Psoas muscle (tissue), 8 donors: ENCODE measurements around the gene FOXD3. TPM values are rescaled to one million over a fixed set of nuclear protein-coding genes. Genes with fewer than 3 reads are reported as not detected.

Experiments
- ATAC-seq, 4 donors: fragments of 200-7000 bp; cut with Tn5 transposase; one replicate each; pipeline ENCODE4 v1.9.1; 2020; ENCODE audit warnings: moderate library complexity in 3 of 4, mild to moderate bottlenecking in 2 of 4
- DNase-seq, 2 donors: peaks; one replicate each; pipeline ENCODE4 v3.0.0-alpha.2; 2020
- H3K27ac ChIP-seq: fragments of 200-600 bp; one replicate; pipeline ENCODE4 v1.8.0; 2022
- H3K27me3 ChIP-seq, 3 donors: fragments of 200-600 bp in 1 of 3; one replicate each; pipeline versions ENCODE4 v1.6.1 to v1.8.0; 2013 to 2022; ENCODE audit warnings: low read length in 2 of 3, mild to moderate bottlenecking in 2 of 3, moderate library complexity in 1 of 3; ENCODE audit not compliant: insufficient read depth in 3 of 3
- H3K36me3 ChIP-seq, 2 donors: fragments of 200-600 bp in 1 of 2; one replicate each; pipeline versions ENCODE4 v1.6.1 to v1.8.0; 2013 to 2022; ENCODE audit warnings: low read depth in 1 of 2, mild to moderate bottlenecking in 1 of 2, moderate library complexity in 1 of 2; ENCODE audit not compliant: insufficient read depth in 1 of 2
- H3K4me1 ChIP-seq: fragments of 200-600 bp; one replicate; pipeline ENCODE4 v1.8.0; 2022
- H3K4me3 ChIP-seq: fragments of 200-600 bp; one replicate; pipeline ENCODE4 v1.8.0; 2022; ENCODE audit warnings: mild to moderate bottlenecking
- H3K9me3 ChIP-seq: fragments of 200-600 bp; one replicate; pipeline ENCODE4 v1.8.0; 2022
- CTCF ChIP-seq: fragments of 200-600 bp; IDR thresholded peaks from one replicate; pipeline ENCODE4 v1.8.0; 2022; ENCODE audit warnings: antibody characterized with exemption
- WGBS, 3 donors: extraction: QIAGEN DNeasy Blood & Tissue Kit; methylation state at CpG; one replicate each; pipeline versions ENCODE4 v1.1.6 to v1.1.7; 2013; 5-methylcytosine and 5-hydroxymethylcytosine counted together
- intact Hi-C, 2 donors: fragments of 100-400 bp; cut with DNase I; formaldehyde crosslinking; loops; one replicate each; pipeline versions ENCODE4 v1.11.0 to v1.14.2; 2022
- polyA plus RNA-seq, 3 donors: library from polyadenylated mRNA; stranded (reverse); fragments of 200-250 nt; gene quantifications; one replicate each; pipeline ENCODE4 v1.2.3, GENCODE V29; 2013
- total RNA-seq, 4 donors: library from RNA; stranded (reverse); fragmentation: NEBNext Ultra II Directional in 2 of 4; extraction: Animal tissue kit (Norgen Biotek cat#: 25700) in 2 of 4; gene quantifications; one replicate each; pipeline versions ENCODE4 v1.2.1 to v1.2.4, GENCODE V29; 2021 to 2023
- donor health status: healthy with polysubstance abuse.
- donor health status: DM: no; HTN: no; CAD: no; lungs with moderate emphysema.
- donor health status: Bipolar disorder and iron deficiency.
- donor health status: healthy.
- donor health status: DM: yes; HTN: yes; CAD: no.
- donor health status: DM: no; HTN: no; CAD: no.
- donor health status: DM: no; HTN: no; CAD: no.
- donor health status: DM: yes; HTN: yes; CAD: no.

FOXD3 gene
- total and polyA plus RNA-seq, 7 donors = 0.13 to 1.2 (median 0.56) TPM

GRCh38 chr1:63294803-63295594 is 27.4 kb upstream of the FOXD3 start:
- no peaks in the 10 kb centered on the region for H3K4me1 ChIP-seq
- ATAC-seq = no peak
- peaks cover 2% of the 10 kb centered on the region for H3K9me3 ChIP-seq
- H3K27me3 ChIP-seq = no peaks in the 10 kb centered on the region
- no peak overlapping the region for H3K27ac ChIP-seq
- no peaks in the 10 kb centered on the region for H3K36me3 ChIP-seq
- no peak for DNase-seq
- 36 to 39% (median 38%) methylated on average over 6 of the region's 6 CpGs for WGBS, 3 donors
- no peak for TF ChIP-seq CTCF
- intact Hi-C loops = no loop called here
- no peak overlapping the region for H3K4me3 ChIP-seq

GRCh38 chr1:63304410-63304809 is 18.0 kb upstream of the FOXD3 start:
- Histone ChIP-seq H3K27ac (no peak overlapping the region), H3K36me3 (no peaks in the 10 kb centered on the region), H3K27me3 (peaks cover 2 to 19% (median 3%) of the 10 kb centered on the region in 3 donors), H3K4me1 (no peaks in the 10 kb centered on the region), H3K4me3 (no peak overlapping the region), H3K9me3 (no peaks in the 10 kb centered on the region)
- intact Hi-C loops = no loop called here
- 21 to 22% (median 21%) methylated on average over 2 of the region's 2 CpGs for WGBS, 3 donors
- no peak for DNase-seq
- no peak for ATAC-seq
- TF ChIP-seq CTCF = no peak

GRCh38 chr1:63305043-63305442 is 17.3 kb upstream of the FOXD3 start:
- Histone ChIP-seq H3K27me3 (peaks cover 2 to 19% (median 3%) of the 10 kb centered on the region in 3 donors), H3K36me3 (no peaks in the 10 kb centered on the region)

GRCh38 chr1:63307196-63307794 is 15.1 kb upstream of the FOXD3 start:
- Histone ChIP-seq H3K4me3 (no peak overlapping the region), H3K9me3 (no peaks in the 10 kb centered on the region), H3K4me1 (no peaks in the 10 kb centered on the region), H3K36me3 (no peaks in the 10 kb centered on the region), H3K27ac (no peak overlapping the region), H3K27me3 (peaks cover 2 to 29% (median 3%) of the 10 kb centered on the region in 3 donors)
- intact Hi-C loops = no loop called here
- ATAC-seq (no peak), DNase-seq (no peak)
- TF ChIP-seq CTCF = no peak
- WGBS, 3 donors = 61 to 83% (median 66%) methylated on average over 1 of the region's 1 CpG

More at GRCh38 chr1:63305043-63305442, 17.3 kb upstream of the FOXD3 start:
- intact Hi-C loops = no loop called here
- H3K4me3 ChIP-seq = no peak overlapping the region
- no peak for ATAC-seq
- no peaks in the 10 kb centered on the region for H3K4me1 ChIP-seq
- TF ChIP-seq CTCF = no peak
- H3K9me3 ChIP-seq = no peaks in the 10 kb centered on the region
- no peak overlapping the region for H3K27ac ChIP-seq
- DNase-seq = no peak
